Measurements from ENCODE around the gene ADGRD1.
"Not testable (repeated sequence)": the region's sequence is repeated elsewhere in the genome, so short reads cannot be mapped to it uniquely, and the experiment has no call there.

Gene ADGRD1

DNA sequence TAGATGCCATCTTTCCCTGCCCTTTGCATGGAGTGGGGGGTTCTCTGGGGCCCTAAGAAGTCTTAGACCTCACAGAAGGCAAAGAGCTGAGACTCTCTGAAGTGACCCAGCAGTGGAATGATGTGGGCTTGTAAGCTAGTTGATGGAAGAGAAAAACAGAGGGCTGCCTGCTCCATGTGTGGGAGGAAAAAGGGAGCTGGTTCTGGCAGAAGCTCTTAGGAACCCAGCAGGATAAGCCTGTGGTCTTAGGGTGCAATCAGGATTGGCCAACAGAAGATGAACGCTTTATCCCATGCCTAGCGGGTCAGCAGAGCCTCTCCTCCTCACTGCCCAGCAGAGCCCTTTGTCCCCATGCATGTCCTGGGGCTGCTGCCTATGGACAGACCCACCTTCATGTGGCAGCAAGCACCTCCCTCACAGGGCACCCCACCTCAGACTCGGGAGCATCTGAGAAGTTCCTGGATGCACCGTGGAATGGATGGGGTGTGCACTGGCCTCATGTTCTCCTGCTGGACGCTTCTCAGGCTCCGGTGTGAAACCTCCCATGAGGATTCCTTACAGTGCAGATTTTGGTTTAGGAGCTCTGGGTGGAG is 152.7 kb downstream of the ADGRD1 start:
- DNase-seq: no peak

DNA sequence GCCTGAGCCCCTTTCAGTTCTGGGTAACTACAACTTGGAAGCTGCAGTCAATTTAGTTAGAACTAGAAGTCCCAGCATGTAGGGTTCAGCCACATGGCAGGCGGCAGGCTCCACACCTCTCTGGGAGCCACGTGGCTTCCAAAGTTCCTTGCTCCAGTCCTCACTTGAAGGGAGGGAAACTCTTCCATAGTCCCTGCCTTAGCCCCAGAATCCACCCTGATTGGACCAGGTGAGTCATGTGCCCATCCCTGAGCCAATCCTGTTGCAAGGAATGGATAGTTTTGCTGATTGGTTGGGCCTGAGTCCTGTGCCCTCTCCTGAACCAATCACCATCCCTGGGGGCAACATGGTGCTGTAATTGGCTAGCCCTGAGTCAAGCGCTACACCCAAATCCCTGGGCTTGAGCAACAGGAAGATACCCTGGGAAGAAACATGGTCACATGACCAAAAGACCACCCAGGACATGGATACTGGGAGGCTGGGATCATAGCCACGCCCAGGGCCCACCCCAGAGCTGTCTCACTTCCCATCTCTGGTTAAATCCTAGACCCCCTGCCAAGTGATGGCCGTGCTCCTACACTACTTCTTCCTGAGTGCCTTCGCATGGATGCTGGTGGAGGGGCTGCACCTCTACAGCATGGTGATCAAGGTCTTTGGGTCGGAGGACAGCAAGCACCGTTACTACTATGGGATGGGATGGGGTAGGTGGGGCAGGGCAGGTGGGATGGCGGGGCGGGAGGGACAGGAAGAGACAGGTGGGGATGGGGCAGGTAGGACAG is 154.7 kb downstream of the ADGRD1 start:
- DNase-seq: no peak

DNA sequence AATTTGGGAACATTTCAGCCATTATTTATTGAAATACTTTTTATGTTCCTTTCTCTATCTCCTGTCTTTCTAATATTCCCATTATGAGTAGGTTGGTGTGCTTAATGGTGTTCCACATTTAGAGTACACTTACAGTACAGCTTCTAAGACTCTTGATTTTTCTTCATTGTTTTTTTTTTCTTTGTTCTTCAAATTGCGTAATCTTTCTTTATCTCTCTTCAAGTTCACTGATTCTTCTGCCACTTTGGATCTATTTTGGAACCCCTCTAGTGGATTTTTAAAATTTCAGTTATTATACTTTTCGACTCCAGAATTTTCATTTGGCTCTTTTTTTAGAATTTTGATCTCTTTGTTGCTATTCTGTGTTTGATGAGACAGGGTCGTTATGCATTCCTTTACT is 157.7 kb downstream of the ADGRD1 start:
- DNase-seq: no peak

DNA sequence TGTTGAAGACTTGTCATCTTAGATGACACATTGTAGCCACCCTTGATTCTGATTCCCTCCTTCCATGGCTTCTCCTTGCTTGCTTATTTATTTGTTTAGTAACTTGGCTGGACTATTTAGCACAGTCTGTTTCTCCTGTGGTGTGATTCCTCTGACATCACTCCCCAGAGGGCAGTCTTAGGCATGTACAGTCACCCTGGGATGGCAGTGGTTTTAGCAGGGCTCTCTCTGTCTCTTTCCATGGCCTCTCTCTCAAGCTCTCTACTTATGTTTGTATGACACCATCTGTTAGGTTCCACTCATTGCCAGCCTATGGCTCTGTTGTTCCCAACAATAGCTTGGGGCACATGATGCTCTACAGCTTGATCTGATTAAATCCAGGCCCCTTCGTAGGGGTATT is 158.3 kb downstream of the ADGRD1 start:
- DNase-seq: no peak

DNA sequence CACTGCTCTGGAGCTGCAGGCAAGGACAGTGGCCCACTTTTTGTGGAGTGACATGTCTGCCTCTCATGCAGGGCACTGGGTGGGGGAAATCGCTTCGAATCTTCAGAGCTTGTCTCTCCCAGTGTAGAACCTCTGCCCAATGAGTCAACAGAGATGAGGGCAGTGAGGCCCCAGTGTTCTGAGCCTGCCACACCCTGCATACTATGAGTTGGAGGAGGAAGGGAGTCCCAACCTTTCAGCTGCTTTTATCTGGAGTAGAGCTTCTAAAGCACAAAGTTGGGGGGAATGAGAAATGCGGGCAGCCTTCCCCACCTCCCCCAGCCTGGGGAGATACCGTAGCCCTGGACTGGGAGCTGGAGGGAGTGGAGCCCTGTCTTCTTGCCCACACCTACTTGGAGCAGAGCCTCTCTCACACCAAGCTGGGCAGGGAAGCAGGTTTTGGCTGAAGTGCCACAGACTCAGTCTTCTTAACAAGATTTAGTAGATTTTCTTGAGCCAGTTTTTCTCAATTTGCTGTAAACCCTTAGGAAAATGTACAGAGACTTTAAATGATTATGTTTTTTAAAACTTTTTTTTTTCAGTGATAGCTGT is 159.1 kb downstream of the ADGRD1 start:
- no peak for DNase-seq

DNA sequence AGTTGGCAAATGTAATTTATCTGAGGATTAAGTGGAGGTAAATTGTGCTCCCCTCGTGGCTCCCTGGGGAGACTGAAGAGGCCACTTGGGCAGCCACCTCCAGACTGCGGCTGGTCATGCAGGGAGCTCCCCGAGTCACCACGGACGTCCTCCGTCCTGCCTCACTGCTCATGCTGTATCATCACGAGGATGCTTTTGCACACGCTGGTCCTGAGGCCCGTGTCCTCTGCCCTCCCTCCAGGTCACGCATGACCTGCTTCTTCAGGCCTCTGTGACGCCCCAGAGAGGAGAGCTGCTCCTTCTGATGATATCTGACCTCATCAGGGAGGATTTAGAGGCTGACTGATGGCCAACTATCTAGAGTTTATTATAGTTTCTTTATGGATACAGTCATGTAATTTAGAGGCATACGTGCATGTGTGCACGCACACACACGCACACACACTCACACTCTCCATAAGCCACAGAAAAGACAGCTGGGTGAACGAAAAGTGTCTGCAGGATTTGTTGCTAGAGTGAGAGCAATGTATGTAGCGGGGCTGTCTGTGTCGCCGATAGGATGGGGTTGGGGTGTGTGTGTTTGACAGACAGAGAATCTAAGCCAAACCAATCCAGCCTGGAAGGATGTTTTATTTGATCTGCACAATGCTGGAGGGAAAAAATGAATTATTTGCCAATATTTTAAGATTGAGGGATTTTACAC is 160.0 kb downstream of the ADGRD1 start:
- no peak for DNase-seq

DNA sequence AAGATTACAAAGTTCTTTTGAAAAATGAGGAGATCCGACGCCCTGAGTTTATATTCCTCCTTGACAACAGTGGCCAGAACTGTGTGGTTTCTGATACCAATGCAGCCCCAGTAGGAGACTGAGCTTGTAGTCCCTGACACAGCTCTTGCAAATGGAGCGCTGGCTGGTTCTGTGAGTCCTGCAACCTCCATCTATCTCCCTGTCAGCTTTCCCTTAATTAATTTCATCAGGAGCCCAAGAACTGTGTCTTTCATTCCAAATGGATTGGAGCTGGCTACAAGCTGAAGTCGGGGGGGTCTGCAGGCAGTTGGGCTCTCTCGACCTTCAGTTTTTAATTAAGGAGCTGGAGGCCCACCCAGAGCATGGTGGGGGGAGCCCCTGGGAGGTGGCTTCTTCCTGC is 160.6 kb downstream of the ADGRD1 start:
- DNase-seq: no peak

DNA sequence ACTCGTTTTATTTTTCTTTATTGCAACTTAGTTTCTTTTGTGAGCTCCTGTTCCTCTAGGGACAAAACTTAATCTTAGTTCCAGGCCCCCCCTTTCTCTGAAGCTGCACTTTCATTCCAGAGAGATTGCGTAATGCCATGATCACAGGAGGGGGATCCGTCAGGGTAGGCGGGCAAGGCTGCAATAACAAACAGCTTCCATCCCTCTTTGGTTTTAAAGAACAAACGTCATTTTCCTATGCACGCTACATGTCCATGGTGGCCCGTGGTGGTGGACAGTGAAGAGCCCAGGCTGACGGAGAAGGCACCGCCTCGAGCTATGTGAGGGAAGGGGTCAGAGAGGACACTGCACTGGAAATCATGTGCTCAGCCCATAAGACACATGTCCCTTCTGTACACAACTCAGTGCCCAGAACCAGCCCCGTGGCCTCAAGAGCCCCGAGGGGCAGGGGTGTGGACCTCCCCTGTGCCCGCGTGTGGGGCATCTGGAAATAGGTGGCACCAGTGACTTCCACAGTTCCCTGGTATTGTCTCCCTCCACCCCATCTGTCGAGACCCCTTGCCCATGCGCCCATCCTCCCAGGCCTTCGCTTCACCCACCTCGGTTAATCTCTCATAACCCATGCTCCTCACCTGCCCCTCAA is 161.4 kb downstream of the ADGRD1 start:
- DNase-seq: no peak

DNA sequence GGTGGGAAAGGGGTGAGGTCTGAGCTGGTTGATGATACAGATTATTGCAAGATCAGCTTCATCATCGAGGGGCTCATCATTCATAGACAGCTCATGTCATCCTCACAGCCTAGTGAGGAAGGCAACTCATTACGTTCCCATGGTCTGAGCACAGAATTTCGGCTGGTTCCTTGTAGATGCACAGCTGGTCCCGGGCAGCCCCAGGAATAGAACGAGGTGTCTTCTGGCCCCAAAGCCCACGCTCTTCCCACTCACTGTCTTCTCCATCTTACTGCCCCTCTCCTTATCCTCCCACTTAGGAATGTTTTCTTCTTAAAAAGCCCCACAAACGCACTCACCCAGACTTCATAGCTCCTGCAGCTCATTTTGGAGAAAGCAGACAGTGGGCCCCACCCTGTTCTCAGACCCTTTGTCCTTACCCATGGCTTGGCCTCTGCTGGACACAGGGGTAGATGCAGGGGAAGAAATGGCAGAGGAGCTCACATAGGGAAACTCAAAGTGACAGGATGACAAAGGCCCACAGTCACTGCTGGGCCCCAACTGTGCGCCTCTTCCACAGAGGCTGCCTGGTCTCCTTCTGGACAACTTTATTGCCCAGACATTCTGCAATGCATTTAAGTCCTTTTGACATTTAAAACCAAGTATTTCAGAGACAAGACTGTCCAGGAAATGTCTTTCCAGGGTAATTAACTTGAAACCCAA is 162.2 kb downstream of the ADGRD1 start:
- no peak for DNase-seq

DNA sequence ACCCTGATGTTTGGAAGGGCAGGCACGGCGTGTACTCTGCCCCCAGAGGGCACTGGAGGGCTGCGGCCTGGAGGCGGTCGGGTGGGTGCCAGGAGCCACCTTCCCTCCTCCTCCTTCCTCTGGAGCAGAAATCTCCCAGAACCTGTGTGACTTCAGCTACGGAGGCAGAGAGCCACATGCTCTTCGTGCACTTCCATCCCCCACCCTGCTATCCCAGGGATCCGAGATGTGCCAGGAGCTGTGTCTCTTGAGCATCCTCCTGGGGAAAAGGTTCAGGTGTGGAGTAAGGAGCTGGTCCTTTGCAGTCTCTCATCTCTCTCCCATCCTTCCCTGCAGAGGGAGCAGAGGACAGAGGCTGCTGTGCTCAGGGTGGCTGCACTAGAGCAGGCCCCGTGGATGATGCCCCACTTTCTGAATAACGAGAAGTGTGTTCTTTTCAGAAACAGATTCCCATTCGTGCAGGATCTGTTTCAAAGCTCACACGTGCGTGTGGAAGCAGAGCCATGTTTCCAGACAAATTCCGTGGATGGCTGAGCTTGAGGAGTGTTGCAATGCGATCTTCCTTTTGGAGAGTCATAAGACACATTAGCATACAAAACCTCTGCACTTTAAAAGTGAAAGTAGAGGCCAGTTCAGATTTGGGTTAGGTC is 162.9 kb downstream of the ADGRD1 start:
- DNase-seq: peak in 1 of 2 experiments; percentile 49

DNA sequence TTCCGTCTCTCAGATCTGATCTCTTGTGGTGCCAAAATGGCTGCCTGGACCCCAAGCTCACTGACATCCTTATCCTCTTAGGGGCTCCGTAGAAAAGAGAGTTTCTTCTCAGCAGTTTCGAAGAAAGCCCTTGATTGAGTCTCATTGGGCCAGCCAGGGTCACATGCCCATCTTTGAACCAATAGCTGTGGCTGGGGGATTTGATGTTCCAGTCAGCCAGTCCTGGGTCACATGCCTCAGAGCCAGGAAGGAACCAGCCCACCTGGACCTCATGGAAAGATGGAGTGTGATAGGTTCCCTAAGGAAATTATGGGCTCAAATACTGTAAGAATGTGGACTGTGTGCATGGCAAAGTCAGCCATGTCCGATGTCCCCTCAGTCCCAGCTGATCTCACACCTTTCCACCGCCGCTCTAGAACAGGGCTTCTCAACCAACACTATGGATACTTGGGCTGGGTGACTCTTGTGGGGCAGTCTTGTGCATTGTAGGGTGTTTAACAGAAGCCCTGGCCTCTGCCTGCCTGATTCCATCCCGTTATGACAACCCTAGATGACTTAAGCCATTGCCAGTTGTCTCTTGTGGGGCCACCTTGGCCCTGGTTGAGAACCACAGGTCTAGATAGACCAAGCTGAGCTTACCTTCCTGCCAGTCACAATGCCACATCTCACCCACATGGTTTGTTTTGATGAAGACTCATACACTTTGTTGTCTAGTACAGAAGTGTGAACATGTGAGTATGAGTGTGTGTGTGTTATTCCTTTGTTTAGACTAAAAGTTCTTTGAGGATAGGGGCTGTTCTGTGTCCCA is 163.9 kb downstream of the ADGRD1 start:
- no peak for DNase-seq

DNA sequence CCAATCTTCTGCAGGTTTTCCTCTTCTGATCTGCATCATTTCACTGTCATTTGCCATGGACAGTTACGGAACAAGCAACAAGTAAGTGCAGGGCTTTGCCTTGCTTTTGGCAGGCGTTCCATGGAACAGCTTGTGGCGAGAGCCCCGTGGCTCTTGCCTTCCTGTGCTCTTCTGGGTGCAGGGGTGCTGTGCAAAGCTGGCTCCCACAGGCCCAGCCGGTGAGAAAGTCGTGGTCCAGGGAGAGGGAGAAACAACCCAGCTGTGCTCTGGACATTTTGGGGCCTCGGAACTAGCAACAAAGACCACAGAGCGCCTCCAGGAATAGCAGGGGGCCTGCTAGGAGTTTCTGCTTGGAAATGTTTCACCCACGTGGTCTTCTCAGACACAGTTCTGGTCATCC is 164.7 kb downstream of the ADGRD1 start:
- no peak for DNase-seq

DNA sequence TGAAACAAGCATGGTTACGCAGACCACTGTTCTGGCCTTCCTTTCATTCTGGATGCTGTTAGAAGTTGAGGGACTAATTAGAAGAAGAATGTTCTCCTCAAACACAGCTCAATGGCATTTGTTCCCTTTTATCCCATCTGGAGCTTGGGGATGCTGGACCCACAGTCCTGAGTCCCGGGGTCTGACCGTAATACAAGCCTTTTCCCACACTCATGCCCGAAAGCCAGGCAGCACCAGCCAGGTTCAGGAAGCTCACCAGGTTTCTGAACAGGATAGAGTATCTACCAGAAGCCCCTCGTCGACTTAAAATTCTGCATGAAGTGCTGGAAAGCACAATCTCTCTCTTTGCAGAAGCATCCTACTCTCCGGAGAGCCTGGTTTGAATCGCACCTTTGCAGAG is 165.6 kb downstream of the ADGRD1 start:
- not testable (repeated sequence) for DNase-seq

DNA sequence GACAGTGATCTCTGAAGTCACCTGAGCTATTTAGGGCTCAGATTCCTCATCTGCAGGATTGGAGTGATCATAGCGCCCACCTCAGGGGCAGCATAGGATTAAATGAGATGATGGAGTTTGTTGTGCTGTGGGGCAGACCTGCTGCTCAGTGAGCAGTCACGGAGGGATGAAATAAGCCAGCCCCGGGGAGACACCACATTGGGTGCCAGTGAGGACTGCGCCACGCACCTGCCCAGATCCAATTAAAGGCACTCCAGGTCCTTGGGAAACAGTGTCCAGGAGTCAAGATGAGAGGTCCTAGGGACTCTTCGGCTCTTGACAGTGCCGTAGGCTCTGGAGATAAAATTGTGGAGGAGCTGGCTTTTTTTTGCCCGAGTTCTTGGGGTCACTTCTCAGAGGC is 166.2 kb downstream of the ADGRD1 start:
- no peak for DNase-seq

DNA sequence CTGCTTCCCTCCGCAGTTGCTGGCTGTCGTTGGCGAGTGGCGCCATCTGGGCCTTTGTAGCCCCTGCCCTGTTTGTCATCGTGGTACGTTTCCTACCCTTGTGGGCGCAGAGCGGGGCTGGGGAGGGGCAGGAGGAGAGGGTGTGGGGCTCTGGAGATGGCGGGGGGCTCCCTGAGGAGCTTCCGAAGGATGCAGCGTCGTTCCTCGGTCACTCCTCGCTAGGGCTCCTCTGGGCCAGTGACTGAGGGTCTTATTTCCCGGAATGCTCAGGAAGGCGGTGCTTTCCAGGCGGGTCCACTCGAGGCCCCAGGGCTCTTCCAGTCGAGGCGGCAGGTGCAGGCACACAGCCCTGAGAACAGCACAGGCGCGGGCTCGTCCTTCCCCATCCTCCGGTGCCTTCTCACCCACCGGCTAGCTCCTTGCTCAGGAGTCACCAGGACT is 167.1 kb downstream of the ADGRD1 start:
- no peak for DNase-seq

DNA sequence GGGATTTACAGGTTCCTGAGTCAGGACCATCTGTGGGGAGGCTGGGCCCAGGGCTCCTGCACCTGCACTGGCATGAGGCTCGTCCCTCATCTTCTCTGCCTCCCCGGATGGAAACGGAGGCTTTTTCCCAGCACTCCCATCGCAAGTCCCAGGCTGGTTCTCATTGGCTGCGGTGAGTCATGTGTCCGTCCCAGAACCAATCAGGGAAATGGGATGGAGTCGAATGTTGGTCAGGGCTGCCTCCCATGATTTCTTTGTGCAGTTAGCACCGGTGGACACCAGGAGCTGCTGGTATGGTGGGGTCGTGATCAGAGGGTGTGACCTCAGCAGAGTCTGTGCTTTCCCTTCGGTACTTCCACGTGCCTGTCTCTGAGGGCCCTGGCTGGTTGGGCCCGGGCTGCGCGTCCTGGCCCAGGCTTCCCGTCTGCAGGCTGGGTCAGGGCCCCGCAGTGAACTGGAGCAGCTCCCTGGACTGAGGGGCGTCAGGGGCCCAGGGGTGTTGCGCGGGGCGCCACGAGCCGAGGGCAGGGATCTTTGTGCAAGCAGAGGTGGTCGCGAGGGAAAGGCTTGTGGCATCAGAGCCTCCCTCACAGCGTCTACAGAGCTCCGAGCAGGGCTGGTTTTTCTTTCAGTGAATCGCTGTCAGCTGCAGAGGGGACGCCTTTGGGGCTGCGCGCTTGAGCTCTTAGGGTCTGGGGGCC is 168.1 kb downstream of the ADGRD1 start:
- no peak for DNase-seq

DNA sequence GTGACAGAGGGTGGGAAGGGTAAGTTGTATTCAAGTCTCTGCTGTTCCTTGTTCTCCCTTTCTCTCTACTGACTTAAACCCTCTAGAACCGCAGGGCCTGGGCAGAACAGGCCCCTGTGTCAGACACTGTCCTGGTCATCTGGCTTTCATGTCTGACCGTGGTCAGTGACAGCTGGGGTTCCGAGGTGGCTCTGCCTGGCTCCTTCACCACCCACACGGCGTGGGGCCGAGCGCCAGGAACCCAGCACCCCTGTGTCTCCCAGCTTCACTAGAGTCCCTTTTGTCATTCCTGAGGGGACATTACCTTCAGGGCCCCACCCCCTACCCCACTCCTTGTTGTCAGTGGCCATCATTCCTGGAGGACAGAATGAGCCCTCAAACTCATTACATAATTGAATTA is 168.9 kb downstream of the ADGRD1 start:
- DNase-seq: no peak

DNA sequence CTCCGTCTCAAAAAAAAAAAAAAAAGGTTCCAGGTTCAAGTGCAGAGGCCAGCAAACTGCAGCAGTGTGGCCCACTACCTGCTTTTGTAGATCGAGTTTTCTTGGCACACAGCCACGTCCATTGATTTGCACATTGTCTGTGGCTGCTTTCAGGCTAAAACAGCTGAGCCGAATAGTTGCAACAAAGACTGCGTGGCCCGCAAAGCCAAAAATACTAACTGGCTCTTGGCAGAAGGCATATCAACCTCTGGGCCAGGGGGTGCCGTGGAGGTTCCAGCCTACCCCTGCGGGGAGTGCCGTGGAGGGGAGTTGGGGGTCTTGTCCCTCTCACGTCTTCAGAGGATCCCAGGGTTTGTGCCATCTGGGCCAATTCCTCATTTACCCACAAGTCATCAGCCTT is 170.1 kb downstream of the ADGRD1 start:
- no peak for DNase-seq

DNA sequence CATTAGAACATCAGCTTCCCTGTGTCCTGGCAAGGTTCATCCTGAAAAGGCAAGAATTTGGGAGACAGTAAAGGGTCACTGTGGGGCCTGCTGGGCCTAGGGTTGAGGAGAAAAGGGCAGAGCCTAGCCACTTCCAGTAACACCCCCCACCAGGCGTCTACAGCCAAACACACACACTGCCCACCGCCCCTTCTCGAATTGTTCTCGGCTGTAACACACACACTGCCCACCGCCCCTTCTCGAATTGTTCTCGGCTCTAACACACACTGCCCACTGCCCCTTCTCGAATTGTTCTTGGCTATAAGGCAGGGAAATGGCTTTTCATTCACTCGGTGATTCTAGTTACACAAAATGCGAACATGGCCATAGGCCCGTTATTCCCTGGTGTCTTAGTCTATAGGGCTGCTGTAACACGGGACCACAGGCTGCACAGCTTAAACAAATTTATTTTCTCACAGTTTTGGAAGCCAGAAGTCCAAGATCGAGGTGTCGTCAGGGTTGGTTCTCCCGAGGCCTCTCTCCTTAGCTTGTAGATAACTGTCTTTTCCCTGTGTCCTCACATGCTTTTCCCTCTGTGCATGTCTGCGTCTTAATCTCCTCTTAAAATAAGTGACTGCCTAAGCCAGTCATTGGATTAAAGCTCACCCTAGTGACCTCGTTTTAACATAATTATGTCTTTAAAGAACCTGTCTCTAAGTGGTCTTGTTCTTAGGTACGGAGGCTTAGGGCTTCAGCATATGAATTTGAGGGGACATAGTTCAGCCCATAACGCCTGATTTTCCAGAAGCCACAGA is 171.0 kb downstream of the ADGRD1 start:
- DNase-seq: no peak
